GM21360 (cell line): ENCODE measurements around the gene IDH3A.

Experiments used
- ATAC-seq: cut with Tn5 transposase; IDR thresholded peaks from one replicate; pipeline ENCODE4 v1.9.1; 2021; ENCODE audit warnings: mild to moderate bottlenecking, moderate library complexity; ENCODE audit not compliant: unreplicated experiment

Gene IDH3A

GRCh38 chr15:78213956-78214355, 64.8 kb downstream of the IDH3A start:
- no peak for ATAC-seq

- no peak for ATAC-seq
Observed at GRCh38 chr15:78216276-78217104, 67.3 kb downstream of the IDH3A start.

- no peak for ATAC-seq
Observed at GRCh38 chr15:78220713-78221112, 71.6 kb downstream of the IDH3A start.
